Loucy (cell line): ENCODE results near the gene HCN2.

Experiments used
- H2AFZ ChIP-seq: fragments of 200-600 bp; sonication (generic); 2 replicates; pipeline ENCODE4 v1.6.0; 2016; ENCODE audit warnings: antibody characterized with exemption, mild to moderate bottlenecking, low read length, moderate library complexity
- H3F3A ChIP-seq: fragments of 200-600 bp; 2 replicates; pipeline ENCODE4 v1.6.0; 2016; ENCODE audit warnings: antibody characterized with exemption, low read depth, mild to moderate bottlenecking
- H3K27me3 ChIP-seq: fragments of 200-600 bp; sonication (generic); 2 replicates; pipeline ENCODE4 v1.6.1; 2014; ENCODE audit warnings: low read length, mild to moderate bottlenecking; ENCODE audit not compliant: insufficient read depth, poor library complexity, severe bottlenecking
- H3K36me3 ChIP-seq: fragments of 200-600 bp; sonication (generic); 2 replicates; pipeline ENCODE4 v1.6.1; 2016; ENCODE audit warnings: low read length; ENCODE audit not compliant: insufficient read depth
- H3K4me1 ChIP-seq: fragments of 200-600 bp; sonication (generic); 2 replicates; pipeline ENCODE4 v1.5.1; 2014; ENCODE audit warnings: low read length, mild to moderate bottlenecking; ENCODE audit not compliant: insufficient read depth, poor library complexity, severe bottlenecking
- H3K4me2 ChIP-seq: fragments of 200-600 bp; sonication (generic); 2 replicates; pipeline ENCODE4 v1.6.0; 2014; ENCODE audit warnings: antibody characterized with exemption, low read length, low read depth, mild to moderate bottlenecking; ENCODE audit not compliant: poor library complexity, severe bottlenecking
- H3K4me3 ChIP-seq: fragments of 200-600 bp; sonication (generic); 2 replicates; pipeline ENCODE4 v1.5.1; 2014; ENCODE audit warnings: low read length, mild to moderate bottlenecking, mixed read lengths; ENCODE audit not compliant: poor library complexity, severe bottlenecking
- H3K79me2 ChIP-seq: fragments of 200-600 bp; sonication (generic); 2 replicates; pipeline ENCODE4 v1.6.1; 2014; ENCODE audit warnings: low read length; ENCODE audit not compliant: insufficient read depth
- H3K9ac ChIP-seq: fragments of 200-600 bp; sonication (generic); 2 replicates; pipeline ENCODE4 v1.6.0; 2014; ENCODE audit warnings: mild to moderate bottlenecking, low read depth, low read length, moderate library complexity; ENCODE audit not compliant: poor library complexity, severe bottlenecking
- H3K9me2 ChIP-seq: fragments of 200-600 bp; sonication (generic); replicated peaks from 2 replicates; pipeline ENCODE4 v1.6.1; 2016; ENCODE audit warnings: low read depth, low read length, mixed read lengths
- H3K9me3 ChIP-seq: fragments of 200-600 bp; sonication (generic); 2 replicates; pipeline ENCODE4 v1.6.1; 2014; ENCODE audit warnings: mild to moderate bottlenecking, antibody characterized with exemption, low read length, low read depth; ENCODE audit not compliant: insufficient read depth
- H4K20me1 ChIP-seq: fragments of 200-600 bp; sonication (generic); 2 replicates; pipeline ENCODE4 v1.6.0; 2014; ENCODE audit warnings: antibody characterized with exemption, low read length, mild to moderate bottlenecking; ENCODE audit not compliant: insufficient read depth, poor library complexity, severe bottlenecking
- CTCF ChIP-seq: fragments of 200-600 bp; sonication (generic); conservative IDR thresholded peaks from 2 replicates; pipeline ENCODE4 v1.5.1; 2014; ENCODE audit warnings: mild to moderate bottlenecking, antibody characterized with exemption, low read length
- EZH2phosphoT487 ChIP-seq: fragments of 200-600 bp; IDR thresholded peaks from 2 replicates; pipeline ENCODE4 v1.6.1; 2018; ENCODE audit warnings: antibody characterized with exemption, mild to moderate bottlenecking, moderate library complexity, borderline replicate concordance

HCN2 gene

DNA sequence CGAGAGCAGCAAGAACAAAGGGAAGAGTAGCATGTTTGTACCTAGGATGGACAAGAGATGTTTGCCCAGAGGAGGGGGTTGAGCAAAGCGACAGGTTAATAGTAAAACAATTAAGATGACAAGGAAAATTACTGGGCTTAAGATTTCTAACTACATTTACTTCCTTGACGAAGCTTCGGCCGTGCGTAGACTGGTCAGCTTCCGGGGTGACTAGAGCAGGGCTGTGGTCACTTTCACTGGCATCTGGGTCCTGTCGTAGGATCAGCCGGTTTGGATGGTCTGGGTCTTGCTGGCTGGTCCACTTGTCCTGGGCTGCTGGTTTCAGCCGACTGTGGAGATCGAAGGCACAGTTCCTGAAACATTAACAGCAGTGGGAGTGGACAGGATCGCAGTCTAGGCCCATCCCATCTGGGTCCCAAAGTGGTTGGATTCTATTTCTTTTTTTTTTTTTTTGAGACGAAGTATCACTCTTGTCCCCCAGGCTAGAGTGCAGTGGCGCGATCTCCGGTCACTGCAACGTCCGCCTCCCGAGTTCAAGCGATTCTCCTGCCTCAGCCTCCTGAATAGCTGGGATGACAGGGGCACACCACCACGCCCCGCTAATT, 22.3 kb upstream of the HCN2 start:
- H3K9me2 ChIP-seq = no peaks in the 10 kb centered on the region
- no peaks in the 10 kb centered on the region for H4K20me1 ChIP-seq
- H3K4me2 ChIP-seq = no peak overlapping the region
- H3F3A ChIP-seq = peaks cover 11% of the 10 kb centered on the region
- no peak overlapping the region for H3K9ac ChIP-seq
- no peaks in the 10 kb centered on the region for H3K9me3 ChIP-seq
- H3K4me1 ChIP-seq = peaks cover 9% of the 10 kb centered on the region
- no peaks in the 10 kb centered on the region for H3K27me3 ChIP-seq
- no peak overlapping the region for H3K4me3 ChIP-seq
- H3K36me3 ChIP-seq = no peaks in the 10 kb centered on the region
- H3K79me2 ChIP-seq = peaks cover under 1% of the 10 kb centered on the region; the same call in 1 of the 2 replicates
- TF ChIP-seq EZH2phosphoT487 (no peak), CTCF (no peak)
- H2AFZ ChIP-seq = no peak overlapping the region

GRCh38 chr19:570251-570686, 19.4 kb upstream of the HCN2 start:
- Histone ChIP-seq H3K9me3 (no peaks in the 10 kb centered on the region), H2AFZ (no peak overlapping the region), H3K9me2 (no peaks in the 10 kb centered on the region), H4K20me1 (peaks cover 27% of the 10 kb centered on the region), H3K4me1 (peaks cover 12% of the 10 kb centered on the region), H3K79me2 (peaks cover 29% of the 10 kb centered on the region), H3K4me3 (no peak overlapping the region), H3F3A (peaks cover 11% of the 10 kb centered on the region), H3K36me3 (no peaks in the 10 kb centered on the region), H3K9ac (no peak overlapping the region), H3K27me3 (peaks cover 6% of the 10 kb centered on the region), H3K4me2 (no peak overlapping the region)
- TF ChIP-seq EZH2phosphoT487 (no peak), CTCF (no peak)

- Histone ChIP-seq H2AFZ (peak overlapping the region; percentile 96), H3K36me3 (no peaks in the 10 kb centered on the region)
These were observed 18.6 kb upstream of the HCN2 start for GRCh38 chr19:570937-571565.

More at GRCh38 chr19:570937-571565, 18.6 kb upstream of the HCN2 start:
- Histone ChIP-seq H3F3A (peaks cover 11% of the 10 kb centered on the region), H3K9ac (peak overlapping the region; percentile 79), H3K4me2 (peak overlapping the region; percentile 90), H3K4me1 (peaks cover 17% of the 10 kb centered on the region), H3K4me3 (peak overlapping the region; percentile 82), H3K9me2 (no peaks in the 10 kb centered on the region), H4K20me1 (peaks cover 33% of the 10 kb centered on the region), H3K79me2 (peaks cover 36% of the 10 kb centered on the region), H3K9me3 (no peaks in the 10 kb centered on the region), H3K27me3 (peaks cover 6% of the 10 kb centered on the region)
- TF ChIP-seq CTCF = no peak
- TF ChIP-seq EZH2phosphoT487 = no peak
